ENCODE data around the gene COL23A1.
A peak's percentile ranks its signal among the peaks of the same experiment; 100 is the strongest.

Gene COL23A1

DNA sequence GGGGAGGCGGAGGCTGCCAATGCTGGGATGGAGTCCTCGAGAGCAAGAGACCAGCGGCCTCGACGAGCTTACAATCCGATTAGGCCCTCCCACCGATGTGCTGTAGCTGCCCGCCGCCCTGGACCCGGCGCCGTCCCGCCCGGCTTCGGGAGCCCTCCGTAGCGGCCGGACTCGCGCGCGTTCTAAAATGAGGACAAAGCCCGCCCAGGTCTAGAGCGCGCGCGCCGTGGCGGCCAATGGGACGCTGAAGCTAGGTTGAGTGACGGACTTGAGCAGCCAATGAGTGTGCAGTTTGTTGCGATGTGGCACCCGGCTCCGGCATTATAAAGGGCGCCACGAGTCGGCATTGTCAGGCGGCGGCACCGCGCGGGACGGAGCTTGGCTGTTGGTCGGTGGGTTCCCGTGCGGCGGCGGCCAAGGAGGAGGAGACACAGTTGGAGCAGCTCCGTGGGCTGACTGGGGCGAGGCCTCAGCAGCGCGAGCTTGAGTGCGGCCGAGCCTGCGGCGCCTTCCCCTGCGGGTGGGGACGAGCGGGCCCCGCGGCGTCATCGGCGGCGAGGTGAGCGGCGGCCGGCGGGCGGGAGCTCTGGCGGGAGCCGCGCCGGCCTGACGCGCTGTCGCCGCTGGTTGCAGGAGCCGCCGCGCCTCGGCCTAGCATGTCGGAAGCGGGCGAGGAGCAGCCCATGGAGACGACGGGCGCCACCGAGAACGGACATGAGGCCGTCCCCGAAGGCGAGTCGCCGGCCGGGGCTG is 385.8 kb downstream of the COL23A1 start, which contains the start of gene HNRNPAB:
HNRNPAB (plus strand) TSS at position 352 of the 753 bp plus-strand sequence; CDS start at position 657, 305 bp downstream.
- peak within 1 kb of the TSS; percentile 97 for H3K4me3 ChIP-seq (replicated peaks; ENCODE audit: low read depth, low read length)
- TF ChIP-seq, protein P1, sequence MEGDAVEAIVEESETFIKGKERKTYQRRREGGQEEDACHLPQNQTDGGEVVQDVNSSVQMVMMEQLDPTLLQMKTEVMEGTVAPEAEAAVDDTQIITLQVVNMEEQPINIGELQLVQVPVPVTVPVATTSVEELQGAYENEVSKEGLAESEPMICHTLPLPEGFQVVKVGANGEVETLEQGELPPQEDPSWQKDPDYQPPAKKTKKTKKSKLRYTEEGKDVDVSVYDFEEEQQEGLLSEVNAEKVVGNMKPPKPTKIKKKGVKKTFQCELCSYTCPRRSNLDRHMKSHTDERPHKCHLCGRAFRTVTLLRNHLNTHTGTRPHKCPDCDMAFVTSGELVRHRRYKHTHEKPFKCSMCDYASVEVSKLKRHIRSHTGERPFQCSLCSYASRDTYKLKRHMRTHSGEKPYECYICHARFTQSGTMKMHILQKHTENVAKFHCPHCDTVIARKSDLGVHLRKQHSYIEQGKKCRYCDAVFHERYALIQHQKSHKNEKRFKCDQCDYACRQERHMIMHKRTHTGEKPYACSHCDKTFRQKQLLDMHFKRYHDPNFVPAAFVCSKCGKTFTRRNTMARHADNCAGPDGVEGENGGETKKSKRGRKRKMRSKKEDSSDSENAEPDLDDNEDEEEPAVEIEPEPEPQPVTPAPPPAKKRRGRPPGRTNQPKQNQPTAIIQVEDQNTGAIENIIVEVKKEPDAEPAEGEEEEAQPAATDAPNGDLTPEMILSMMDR (IDR thresholded peaks at IDR 0.05; ENCODE audit: low read depth, low read length, missing control alignments): no peak
- peak; percentile 93 for DNase-seq (ENCODE audit: extremely low read depth, low read depth)

DNA sequence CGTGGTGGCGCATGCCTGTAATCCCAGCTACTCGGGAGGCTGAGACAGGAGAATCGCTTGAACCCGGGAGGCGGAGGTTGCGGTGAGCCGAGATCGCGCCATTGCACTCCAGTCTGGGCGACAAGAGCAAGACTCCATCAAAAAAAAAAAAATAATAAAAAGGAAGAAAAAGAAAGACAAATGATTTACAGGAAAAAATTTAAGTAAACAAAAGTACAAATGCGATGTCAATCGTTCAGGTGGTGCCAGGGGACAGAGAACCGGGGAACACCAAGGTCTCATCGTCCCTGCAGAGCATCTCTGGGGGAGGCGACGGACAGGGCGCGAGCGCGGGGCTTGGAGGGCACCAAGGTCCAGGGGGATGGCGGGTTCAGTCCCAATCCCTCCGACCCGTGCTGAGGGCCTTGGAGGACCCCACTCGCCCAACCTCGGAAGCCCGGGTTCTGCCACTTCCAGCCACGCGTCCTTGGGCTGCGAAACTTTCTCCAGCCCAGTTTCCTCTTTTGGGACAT is 386.5 kb downstream of the COL23A1 start:
- H3K4me3 ChIP-seq (replicated peaks; ENCODE audit: low read depth, low read length): peak overlapping the region; percentile 97
- TF ChIP-seq, protein P1 (IDR thresholded peaks at IDR 0.05; ENCODE audit: low read depth, low read length, missing control alignments): no peak
- no peak for DNase-seq (ENCODE audit: extremely low read depth, low read depth)

DNA sequence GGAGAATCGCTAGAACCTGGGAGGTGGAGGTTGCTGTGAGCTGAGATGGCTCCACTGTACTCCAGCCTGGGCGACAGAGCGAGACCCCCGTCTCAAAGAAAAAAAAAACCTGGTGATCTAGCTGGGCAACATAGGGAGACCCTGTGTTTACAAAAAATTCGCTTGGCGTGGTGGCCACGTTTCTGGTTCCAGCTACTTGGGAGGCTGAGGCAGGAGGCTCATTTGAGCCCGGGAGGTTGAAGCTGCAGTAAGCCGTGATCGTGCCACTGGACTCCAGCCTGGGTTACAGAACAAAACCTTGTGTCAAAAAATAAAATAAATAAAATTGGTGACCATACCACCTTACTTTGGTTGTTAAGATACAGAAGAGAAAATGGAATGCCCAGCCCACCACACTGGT is 387.7 kb downstream of the COL23A1 start:
- no peak for DNase-seq (ENCODE audit: extremely low read depth, low read depth)
- no peak overlapping the region for H3K4me3 ChIP-seq (replicated peaks; ENCODE audit: low read depth, low read length)
- TF ChIP-seq, protein P1 (IDR thresholded peaks at IDR 0.05; ENCODE audit: low read depth, low read length, missing control alignments): no peak

DNA sequence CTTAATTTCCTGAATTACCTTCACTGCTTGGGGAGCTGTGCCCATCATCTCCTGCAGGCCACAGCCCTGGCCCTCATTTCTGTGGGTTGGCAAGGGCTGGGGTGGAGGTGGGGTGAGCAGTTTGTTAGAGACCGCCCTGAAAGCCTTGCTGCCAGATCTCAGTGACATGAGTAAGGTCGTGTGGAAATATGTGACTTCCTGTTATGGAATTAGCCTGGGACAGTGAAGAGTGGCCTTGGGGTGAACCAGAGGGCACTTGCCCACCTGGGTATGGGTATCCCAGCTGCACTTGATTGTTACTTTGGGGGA is 388.3 kb downstream of the COL23A1 start:
- TF ChIP-seq, protein P1 (IDR thresholded peaks at IDR 0.05; ENCODE audit: low read depth, low read length, missing control alignments): no peak
- no peak overlapping the region for H3K4me3 ChIP-seq (replicated peaks; ENCODE audit: low read depth, low read length)
- DNase-seq (ENCODE audit: extremely low read depth, low read depth): no peak

DNA sequence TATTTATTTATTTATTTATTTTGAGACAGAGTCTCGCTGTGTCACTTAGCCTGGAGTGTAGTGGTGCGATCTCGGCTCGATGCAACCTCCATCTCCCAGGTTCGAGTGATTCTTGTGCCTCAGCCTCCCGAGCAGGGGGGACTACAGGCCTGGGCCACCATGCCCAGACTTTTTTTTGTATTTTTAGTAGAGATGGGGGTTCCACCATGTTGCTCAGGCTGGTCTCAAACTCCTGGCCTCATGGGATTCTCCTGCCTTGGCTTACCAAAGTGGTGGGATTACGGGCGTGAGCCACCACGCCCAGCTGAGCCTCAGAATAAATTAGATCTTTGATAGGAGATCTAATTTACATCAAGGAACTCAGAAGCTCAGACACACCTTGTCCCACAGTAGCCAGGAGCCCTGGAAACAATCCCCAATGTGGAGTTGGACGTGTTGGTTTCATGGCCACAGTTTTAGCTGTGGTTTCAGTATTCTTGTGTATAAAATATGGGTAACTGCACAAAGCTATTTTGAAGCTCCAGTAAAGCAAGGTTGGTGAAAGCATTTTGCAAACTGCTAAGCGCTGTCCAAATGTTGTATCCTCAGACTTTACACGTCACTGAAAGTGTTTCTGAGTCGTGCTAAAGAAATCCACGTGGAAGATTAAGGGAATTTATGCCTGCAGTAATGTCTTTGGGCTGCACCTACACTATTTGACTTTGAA is 388.8 kb downstream of the COL23A1 start:
- TF ChIP-seq, protein P1 (IDR thresholded peaks at IDR 0.05; ENCODE audit: low read depth, low read length, missing control alignments): no peak
- H3K4me3 ChIP-seq (replicated peaks; ENCODE audit: low read depth, low read length): no peak overlapping the region
- no peak for DNase-seq (ENCODE audit: extremely low read depth, low read depth)

DNA sequence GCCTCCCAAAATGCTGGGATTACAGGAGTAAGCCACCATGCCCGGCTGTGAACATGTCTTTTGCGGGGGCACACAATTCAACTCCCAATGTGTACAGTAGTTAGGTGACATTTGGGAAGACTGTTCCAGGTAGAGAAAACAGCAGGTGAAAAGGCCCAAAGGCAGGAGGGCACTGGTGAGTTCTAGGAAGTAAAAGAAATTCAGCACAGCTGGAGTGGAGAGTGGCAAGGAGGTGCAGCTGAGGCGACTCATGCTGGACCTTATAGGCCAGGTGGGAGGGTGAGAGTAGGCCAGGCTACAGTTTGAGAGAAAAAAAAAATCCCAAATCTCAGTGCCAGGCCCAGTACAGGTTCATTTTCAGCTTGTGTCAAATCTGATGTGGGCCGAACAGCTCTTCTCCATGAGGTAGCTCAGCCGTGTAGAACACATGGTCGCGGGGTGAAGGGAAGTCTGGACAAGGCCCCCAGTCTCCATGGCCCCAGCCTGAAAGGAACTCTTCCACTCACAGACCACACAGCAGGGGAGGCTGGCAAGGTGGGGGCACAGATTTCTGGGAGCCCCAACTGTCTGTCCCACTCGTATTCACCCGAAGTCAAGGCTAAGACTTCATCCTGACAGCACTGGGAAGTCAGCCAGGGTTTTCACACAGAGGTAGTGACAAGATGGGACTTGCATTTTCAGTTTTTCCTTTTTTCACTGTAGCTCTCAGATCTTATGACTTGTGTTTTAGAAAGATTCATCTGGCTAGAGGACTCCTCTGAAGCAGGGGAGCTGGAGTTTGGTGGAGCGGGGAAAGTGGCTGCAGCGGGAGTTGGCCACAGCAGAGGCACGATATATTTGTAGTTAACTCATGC is 390.4 kb downstream of the COL23A1 start:
- H3K4me3 ChIP-seq (replicated peaks; ENCODE audit: low read depth, low read length): no peak overlapping the region
- DNase-seq (ENCODE audit: extremely low read depth, low read depth): no peak
- TF ChIP-seq, protein P1 (IDR thresholded peaks at IDR 0.05; ENCODE audit: low read depth, low read length, missing control alignments): no peak
